GM12878 (cell line): ENCODE measurements around the gene LAMB4. TPM values are rescaled to one million over a fixed set of nuclear protein-coding genes. Genes with fewer than 3 reads are reported as not detected.

Experiments used
- ATAC-seq: fragments of 200-7000 bp; cut with Tn5 transposase; 3 replicates; pipeline ENCODE4 v1.9.1; 2020; ENCODE audit warnings: mild to moderate bottlenecking, moderate library complexity
- BruUV-seq: library from RNA; stranded (reverse); fragments of 400-500 nt; replicated peaks from 2 replicates; lab custom pipeline; 2021; lab: Mats Ljungman, UMichigan
- CTCF ChIA-PET: fragments of 300-600 bp; sonication (Branson Sonifier 250); formaldehyde crosslinking; extraction: SDS; loops from one replicate; lab custom pipeline; 2021; ENCODE audit warnings: inconsistent platforms; lab: Yijun Ruan, JAX
- POLR2A ChIA-PET: fragments of 350-600 bp; formaldehyde crosslinking; extraction: SDS; loops from one replicate; lab custom pipeline; 2021; ENCODE audit warnings: inconsistent platforms; lab: Charles Lee
- RAD21 ChIA-PET: fragments of 300-600 bp; sonication (Branson Sonifier 250); formaldehyde crosslinking; loops from one replicate; lab custom pipeline; 2023; ENCODE audit warnings: antibody characterized with exemption; ENCODE audit not compliant: unreplicated experiment; lab: Charles Lee
- SMC1A ChIA-PET: fragments of 300-600 bp; sonication (Branson Sonifier 250); formaldehyde crosslinking; loops from one replicate; lab custom pipeline; 2023; ENCODE audit not compliant: unreplicated experiment, uncharacterized antibody; lab: Charles Lee
- DNase-seq: peaks from one replicate; pipeline ENCODE4 v3.0.0-alpha.2; 2011; ENCODE audit warnings: low read depth, low spot score
- FAIRE-seq: peaks from 3 replicates; lab custom pipeline; 2011; peaks lifted over from hg19 to GRCh38; lab: Jason Lieb, UNC
- H2AFZ ChIP-seq: 2 replicates; pipeline ENCODE4 v1.6.0; 2011; ENCODE audit warnings: low read depth, low read length, control low read depth; ENCODE audit not compliant: control insufficient read depth
- H3K27ac ChIP-seq: 2 replicates; pipeline ENCODE4 v1.5.1; 2011; ENCODE audit warnings: control low read depth; ENCODE audit not compliant: control insufficient read depth, insufficient read depth
- H3K27me3 ChIP-seq, 2 experiments: replicated peaks in 1 of 2; 2 replicates each; pipeline versions ENCODE4 v1.6.0 to v1.6.1; 2011; ENCODE audit warnings: low read length in 1 of 2; ENCODE audit not compliant: control insufficient read depth in 2 of 2, insufficient read depth in 2 of 2
- H3K36me3 ChIP-seq, 2 experiments: 2 replicates each; pipeline ENCODE4 v1.5.1; 2011; ENCODE audit warnings: low read length in 1 of 2; ENCODE audit not compliant: control insufficient read depth in 2 of 2, insufficient read depth in 2 of 2
- H3K4me1 ChIP-seq: 2 replicates; pipeline ENCODE4 v1.6.1; 2011; ENCODE audit warnings: mild to moderate bottlenecking, low read length, moderate library complexity, mixed read lengths; ENCODE audit not compliant: control insufficient read depth, insufficient read depth
- H3K4me2 ChIP-seq: 2 replicates; pipeline ENCODE4 v1.6.0; 2011; ENCODE audit warnings: control low read depth; ENCODE audit not compliant: control insufficient read depth, insufficient read depth
- H3K4me3 ChIP-seq: fragments of 200-600 bp; sonication (generic); 2 replicates; pipeline ENCODE4 v1.5.1; 2016
- H3K79me2 ChIP-seq: 2 replicates; pipeline ENCODE4 v1.6.0; 2011; ENCODE audit warnings: low read length; ENCODE audit not compliant: control insufficient read depth, insufficient read depth
- H3K9ac ChIP-seq: 2 replicates; pipeline ENCODE4 v1.8.0; 2011; ENCODE audit warnings: low read length, control low read depth, mixed read lengths; ENCODE audit not compliant: control insufficient read depth, insufficient read depth
- H3K9me3 ChIP-seq: replicated peaks from 3 replicates; pipeline ENCODE4 v1.5.1; 2011; ENCODE audit warnings: mild to moderate bottlenecking, low read length; ENCODE audit not compliant: control insufficient read depth, insufficient read depth
- H4K20me1 ChIP-seq: 2 replicates; pipeline ENCODE4 v1.6.0; 2011; ENCODE audit not compliant: control insufficient read depth, insufficient read depth
- BCL11A ChIP-seq: IDR thresholded peaks from 2 replicates; pipeline ENCODE4 v1.6.1; 2011; ENCODE audit warnings: low read depth, low read length
- E2F4 ChIP-seq: IDR thresholded peaks from 2 replicates; pipeline ENCODE4 v1.6.1; 2012; ENCODE audit warnings: low read depth, low read length, improper control_type of control experiment
- IRF5 ChIP-seq: fragments of 450-650 bp; IDR thresholded peaks from 2 replicates; pipeline ENCODE4 v1.6.1; 2017; ENCODE audit warnings: borderline replicate concordance
- MXI1 ChIP-seq: fragments of 150-350 bp; IDR thresholded peaks from 2 replicates; pipeline ENCODE4 v1.6.1; 2011; ENCODE audit warnings: low read depth, mild to moderate bottlenecking, inconsistent platforms, low read length, improper control_type of control experiment
- NBN ChIP-seq: fragments of 450-650 bp; IDR thresholded peaks from 2 replicates; pipeline ENCODE4 v1.6.1; 2016
- RUNX3 ChIP-seq: IDR thresholded peaks from 2 replicates; pipeline ENCODE4 v1.6.1; 2012; ENCODE audit warnings: low read length, inconsistent platforms
- SRF ChIP-seq, 2 experiments: IDR thresholded peaks; 2 replicates each; pipeline ENCODE4 v1.6.1; 2011; ENCODE audit warnings: low read depth in 2 of 2, low read length in 2 of 2, mild to moderate bottlenecking in 1 of 2, moderate library complexity in 1 of 2
- YY1 ChIP-seq: IDR thresholded peaks from 2 replicates; pipeline ENCODE4 v1.6.1; 2011; ENCODE audit warnings: low read depth, mild to moderate bottlenecking, low read length
- WGBS: methylation state at CpG from one replicate; pipeline ENCODE4 v1.1.6; 2016; ENCODE audit warnings: low lambda C conversion rate; ENCODE audit not compliant: insufficient replicate concordance, insufficient coverage; ENCODE audit errors: missing lambda C conversion rate; 5-methylcytosine and 5-hydroxymethylcytosine counted together
- in situ Hi-C: fragments of 300-500 bp; cut with MboI; formaldehyde crosslinking; loops from 9 replicates; pipeline ENCODE4 v1.14.3; 2018; ENCODE audit warnings: mixed read lengths
- intact Hi-C: fragments of 100-400 bp; cut with micrococcal nuclease; formaldehyde crosslinking; loops from one replicate; pipeline ENCODE4 v1.14.2; 2022; ENCODE audit not compliant: unreplicated experiment
- polyA plus RNA-seq, 11 experiments: library from polyadenylated mRNA; depleted of rRNA in 4 of 11; unstranded in 6 of 11; stranded (reverse) in 5 of 11; fragments of >200 nt; fragmentation: Nextera tagmentation in 4 of 11; fragmentation: Illumina TruSeq in 1 of 11; extraction: Ambion mirVana in 4 of 11; extraction: Trizol in 1 of 11; gene quantifications; 1 replicate in 1 of 11; 2 replicates in 10 of 11; pipeline versions ENCODE4 v1.2.1 to v1.2.3, GENCODE V29; 2011 to 2016; ENCODE audit warnings: inconsistent platforms in 2 of 11, missing spikeins in 2 of 11, low read depth in 1 of 11
- total RNA-seq, 4 experiments: library from RNA; depleted of rRNA in 3 of 4; stranded (reverse); fragments of >200 nt in 3 of 4; fragmentation: Illumina TruSeq in 1 of 4; extraction: Trizol in 1 of 4; gene quantifications; 2 replicates each; pipeline versions ENCODE4 v1.2.1 to v1.2.3, GENCODE V29; 2013 to 2021

LAMB4 gene
- total and polyA plus RNA-seq, 10 of the 15 experiments (the other 5 are each of a cell fraction or from before 2014, with no cell fraction given): 0.04 to 0.06 TPM; not detected in 8

GRCh38 chr7:108077709-108078108 is 52.5 kb downstream of the LAMB4 start:
- no peak for ATAC-seq
- FAIRE-seq: no peak
- DNase-seq: no peak

More at GRCh38 chr7:108077709-108078108, 52.5 kb downstream of the LAMB4 start:
- BruUV-seq: no TSS peak
- Histone ChIP-seq H3K36me3 (no peaks in the 10 kb centered on the region), H3K27me3 (no peaks in the 10 kb centered on the region; a peak in 1 of 4 replicates)
- RAD21 ChIA-PET: no interaction called here
- SMC1A ChIA-PET: interaction anchor here (0.8 to 1.4 kb wide), 2 partner anchors 10 to 232 kb away, joined by 3 read pairs; no protein-coding TSS in a partner anchor
- no peak for TF ChIP-seq E2F4
- no peak for TF ChIP-seq IRF5
- TF ChIP-seq SRF (IDR thresholded peaks at IDR 0.05; ENCODE audit: low read depth in 2 of 2, low read length in 2 of 2): no peak
- TF ChIP-seq RUNX3: no peak
- TF ChIP-seq YY1: no peak
- TF ChIP-seq NBN: no peak
- TF ChIP-seq BCL11A: no peak
- TF ChIP-seq MXI1: no peak
- TF ChIP-seq, all 136 proteins: peak for 0
- whole genome bisulfite sequencing: 55% methylated on average over 3 of the region's 3 CpGs
- H3K27ac ChIP-seq: no peak overlapping the region
- intact Hi-C loops (no loop called here), in situ Hi-C loops (no loop called here)
- no peak overlapping the region for H3K9ac ChIP-seq
- H3K4me3 ChIP-seq: no peak overlapping the region
- no peaks in the 10 kb centered on the region for H3K79me2 ChIP-seq
- no peak overlapping the region for H3K4me2 ChIP-seq
- H3K9me3 ChIP-seq: no peaks in the 10 kb centered on the region
- POLR2A ChIA-PET: no interaction called here
- no peaks in the 10 kb centered on the region for H4K20me1 ChIP-seq
- H2AFZ ChIP-seq: no peak overlapping the region
- no peaks in the 10 kb centered on the region for H3K4me1 ChIP-seq
- CTCF ChIA-PET: no interaction called here
